Peyer's patch (tissue), 4 donors: ENCODE measurements around the gene RPLP2.

ENCODE experiments used
- CTCF ChIP-seq, 6 experiments: fragments of 450-650 bp in 4 of 6; fragments of 200-600 bp in 2 of 6; sonication (generic) in 1 of 6; IDR thresholded peaks; one replicate each; pipeline ENCODE4 v1.5.1; 2017 to 2019; ENCODE audit warnings: antibody characterized with exemption in 6 of 6, mild to moderate bottlenecking in 3 of 6, moderate library complexity in 1 of 6
- POLR2A ChIP-seq, 2 donors: fragments of 450-650 bp; IDR thresholded peaks; one replicate each; pipeline ENCODE4 v1.5.1; 2017; ENCODE audit warnings: antibody characterized with exemption in 2 of 2, mild to moderate bottlenecking in 2 of 2, moderate library complexity in 2 of 2

- no peak for TF ChIP-seq POLR2A (IDR thresholded peaks at IDR 0.05)
- no peak for TF ChIP-seq CTCF (IDR thresholded peaks at IDR 0.05)
Measured at GRCh38 chr11:852762-853161, 43.0 kb downstream of the RPLP2 start.
